ENCODE measurements around the gene ITPA. TPM values are rescaled to one million over a fixed set of nuclear protein-coding genes. Genes with fewer than 3 reads are reported as not detected.

ITPA gene
- total and polyA plus RNA-seq, 2 of the 13 experiments (the other 11 are each of a cell fraction or from before 2014, with no cell fraction given): 60.1 to 103 TPM

- peak; percentile 66; the same call in 1 of the 2 replicates for TF ChIP-seq ZBTB33 (CRISPR knock-in tag; IDR thresholded peaks at IDR 0.05)
- no peak for TF ChIP-seq XBP1 (CRISPR knock-in tag; IDR thresholded peaks at IDR 0.05)
- TF ChIP-seq MAX (IDR thresholded peaks at IDR 0.05): peak; percentile 15; the same call in 1 of the 2 replicates
- peak; percentile 34 for TF ChIP-seq HNRNPLL (IDR thresholded peaks at IDR 0.05; ENCODE audit: low read depth, low read length, poor library complexity, severe bottlenecking)
- TF ChIP-seq PHF8 (CRISPR knock-in tag; IDR thresholded peaks at IDR 0.05): no peak
- 0 out of 2 replicates have a peak, but pooled peaks have one; percentile 12 for TF ChIP-seq KDM2A (CRISPR knock-in tag; IDR thresholded peaks at IDR 0.05; ENCODE audit: borderline replicate concordance, low read depth)
- 0 out of 2 replicates have a peak, but pooled peaks have one; percentile 1 for TF ChIP-seq ZNF639 (CRISPR knock-in tag; conservative IDR thresholded peaks at IDR 0.05)
- TF ChIP-seq ZNF598 (CRISPR knock-in tag; IDR thresholded peaks at IDR 0.05; ENCODE audit: borderline replicate concordance): peak; percentile 83; the same call in 1 of the 2 replicates
- 0 out of 2 replicates have a peak, but pooled peaks have one; percentile 27 for TF ChIP-seq ZBTB42 (CRISPR knock-in tag; IDR thresholded peaks at IDR 0.05)
- no peak; the same call in 1 of the 2 replicates for TF ChIP-seq MYC (CRISPR knock-in tag; IDR thresholded peaks at IDR 0.05; ENCODE audit: borderline replicate concordance)
- no peak for TF ChIP-seq CCDC6 (CRISPR knock-in tag; IDR thresholded peaks at IDR 0.05)
- TF ChIP-seq DNMT1 (CRISPR knock-in tag; IDR thresholded peaks at IDR 0.05): peak; percentile 27
- TF ChIP-seq HOXA9 (CRISPR knock-in tag; IDR thresholded peaks at IDR 0.05; ENCODE audit: borderline replicate concordance): 0 out of 2 replicates have a peak, but pooled peaks have one; percentile 7
- TF ChIP-seq E2F2 (CRISPR knock-in tag; IDR thresholded peaks at IDR 0.05; ENCODE audit: borderline replicate concordance): no peak
- peak; percentile 11 for TF ChIP-seq TAF15 (IDR thresholded peaks at IDR 0.05; ENCODE audit: low read depth, low read length, poor library complexity, severe bottlenecking)
- TF ChIP-seq ZBTB38 (CRISPR knock-in tag; IDR thresholded peaks at IDR 0.05): peak; percentile 91
- TF ChIP-seq NKX3-1 (CRISPR knock-in tag; IDR thresholded peaks at IDR 0.05): no peak
- TF ChIP-seq MYPOP (CRISPR knock-in tag; IDR thresholded peaks at IDR 0.05): no peak
- no peak for TF ChIP-seq CENPT (CRISPR knock-in tag; IDR thresholded peaks at IDR 0.05; ENCODE audit: low read depth)
- no peak for TF ChIP-seq ZBTB3 (CRISPR knock-in tag; IDR thresholded peaks at IDR 0.05; ENCODE audit: borderline replicate concordance, low read depth)
Observed at GRCh38 chr20:3239867-3240775, 30.8 kb downstream of the ITPA start (continued).

All from HepG2 (cell line).